Suprapubic skin (tissue), 3 donors: Measurements from ENCODE around the gene NF1.

Experiments
- CTCF ChIP-seq, 2 donors: fragments of 200-600 bp in 1 of 2; fragments of 450-650 bp in 1 of 2; sonication (generic) in 1 of 2; IDR thresholded peaks; one replicate each; pipeline ENCODE4 v1.5.1; 2016 to 2019; ENCODE audit warnings: antibody characterized with exemption in 2 of 2, mild to moderate bottlenecking in 1 of 2, moderate library complexity in 1 of 2
- POLR2AphosphoS5 ChIP-seq, 3 donors: sonication (generic); formaldehyde crosslinking; IDR thresholded peaks; one replicate each; pipeline ENCODE4 v1.6.1; 2017; ENCODE audit warnings: antibody characterized with exemption in 3 of 3

- TF ChIP-seq CTCF (IDR thresholded peaks at IDR 0.05) (no peak), POLR2AphosphoS5 (IDR thresholded peaks at IDR 0.05) (no peak)
Measured at GRCh38 chr17:31148205-31148604, 53.4 kb downstream of the NF1 start.
